Measurements from ENCODE around the gene GALNTL6.

DNA sequence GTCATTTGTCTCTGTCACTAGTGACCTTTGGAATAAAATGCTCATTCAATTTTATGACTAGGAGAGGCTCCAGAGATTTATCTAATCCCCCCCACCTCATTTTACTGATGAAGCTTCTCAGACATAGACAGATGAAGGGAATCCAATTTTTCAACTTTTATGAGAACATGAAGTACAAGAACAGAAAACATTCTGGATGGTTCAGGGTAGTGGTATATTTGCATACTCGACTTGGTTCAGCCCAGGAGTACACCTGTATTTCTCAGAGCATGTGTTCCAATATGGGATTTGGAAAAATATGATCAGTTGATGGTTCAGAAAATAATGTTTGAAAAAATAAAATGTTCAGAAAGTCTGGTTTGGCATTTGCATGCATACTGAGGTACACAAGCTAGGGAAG is 1224.0 kb downstream of the GALNTL6 start:
- TF ChIP-seq, protein P1, sequence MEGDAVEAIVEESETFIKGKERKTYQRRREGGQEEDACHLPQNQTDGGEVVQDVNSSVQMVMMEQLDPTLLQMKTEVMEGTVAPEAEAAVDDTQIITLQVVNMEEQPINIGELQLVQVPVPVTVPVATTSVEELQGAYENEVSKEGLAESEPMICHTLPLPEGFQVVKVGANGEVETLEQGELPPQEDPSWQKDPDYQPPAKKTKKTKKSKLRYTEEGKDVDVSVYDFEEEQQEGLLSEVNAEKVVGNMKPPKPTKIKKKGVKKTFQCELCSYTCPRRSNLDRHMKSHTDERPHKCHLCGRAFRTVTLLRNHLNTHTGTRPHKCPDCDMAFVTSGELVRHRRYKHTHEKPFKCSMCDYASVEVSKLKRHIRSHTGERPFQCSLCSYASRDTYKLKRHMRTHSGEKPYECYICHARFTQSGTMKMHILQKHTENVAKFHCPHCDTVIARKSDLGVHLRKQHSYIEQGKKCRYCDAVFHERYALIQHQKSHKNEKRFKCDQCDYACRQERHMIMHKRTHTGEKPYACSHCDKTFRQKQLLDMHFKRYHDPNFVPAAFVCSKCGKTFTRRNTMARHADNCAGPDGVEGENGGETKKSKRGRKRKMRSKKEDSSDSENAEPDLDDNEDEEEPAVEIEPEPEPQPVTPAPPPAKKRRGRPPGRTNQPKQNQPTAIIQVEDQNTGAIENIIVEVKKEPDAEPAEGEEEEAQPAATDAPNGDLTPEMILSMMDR (IDR thresholded peaks at IDR 0.05; ENCODE audit: insufficient read depth, low read depth, low read length): no peak
- TF ChIP-seq EZH2 (IDR thresholded peaks at IDR 0.05; ENCODE audit: insufficient read depth, low read length): no peak
